HFFc6 (cell line): Measurements from ENCODE around the gene TCEAL1. TPM values are rescaled to one million over a fixed set of nuclear protein-coding genes. Genes with fewer than 3 reads are reported as not detected.
A peak's percentile ranks its signal among the peaks of the same experiment; 100 is the strongest.
"Not testable (repeated sequence)": the region's sequence is repeated elsewhere in the genome, so short reads cannot be mapped to it uniquely, and the experiment has no call there.

ENCODE experiments used
- DNase-seq: peaks from one replicate; pipeline ENCODE4 v3.0.0-alpha.2; 2018
- H3K27ac Mint-ChIP-seq: 2 replicates; pipeline ENCODE4 v1.8.0; 2020; ENCODE audit warnings: mild to moderate bottlenecking, mixed read lengths
- H3K27me3 Mint-ChIP-seq: 2 replicates; pipeline ENCODE4 v1.8.0; 2021; ENCODE audit warnings: mild to moderate bottlenecking, moderate library complexity, mixed read lengths; ENCODE audit not compliant: insufficient read depth
- H3K36me3 Mint-ChIP-seq: 2 replicates; pipeline ENCODE4 v1.8.0; 2021; ENCODE audit warnings: low read depth, mixed read lengths
- H3K4me1 Mint-ChIP-seq: 2 replicates; pipeline ENCODE4 v1.8.0; 2020; ENCODE audit warnings: low read depth, mixed read lengths
- H3K4me3 Mint-ChIP-seq: 2 replicates; pipeline ENCODE4 v1.8.0; 2020; ENCODE audit warnings: mild to moderate bottlenecking, moderate library complexity, mixed read lengths
- H3K9me3 Mint-ChIP-seq: 2 replicates; pipeline ENCODE4 v1.8.0; 2020; ENCODE audit warnings: mild to moderate bottlenecking, mixed read lengths
- total RNA-seq, 6 experiments: library from RNA; stranded (reverse); fragmentation: NEBNext Ultra II Directional; extraction: Animal tissue kit (Norgen Biotek cat#: 25700); gene quantifications; 2 replicates in 1 of 6; 3 replicates in 5 of 6; pipeline ENCODE4 v1.2.3, GENCODE V29; 2021
- TF ChIP-seq, protein P1 (sequence below): fragments of 200-600 bp; sonication (generic); IDR thresholded peaks from 2 replicates; pipeline ENCODE4 v1.5.0; 2021; ENCODE audit warnings: antibody characterized with exemption, mild to moderate bottlenecking

The TCEAL1 gene
- total RNA-seq, 6 experiments from 2014 or later: 33.4 to 36.8 (median 35.9) TPM

DNA sequence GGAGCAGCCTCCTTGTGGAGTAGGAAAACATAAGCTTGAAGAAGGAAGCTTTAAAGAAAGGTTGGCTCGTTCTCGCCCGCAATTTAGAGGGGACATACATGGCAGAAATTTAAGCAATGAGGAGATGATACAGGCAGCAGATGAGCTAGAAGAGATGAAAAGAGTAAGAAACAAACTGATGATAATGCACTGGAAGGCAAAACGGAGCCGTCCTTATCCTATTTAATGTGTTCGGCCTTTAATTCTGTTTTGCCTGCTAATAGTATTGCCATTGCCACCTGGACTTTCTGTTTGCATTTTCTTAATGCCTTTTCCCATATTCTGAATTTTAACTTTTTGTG lies 1.4 kb downstream of the TCEAL1 start:
- Mint-ChIP-seq H3K36me3 (peaks cover 5% of the 10 kb centered on the region; the same call in 1 of the 2 replicates), H3K27ac (peak overlapping the region; percentile 84), H3K4me3 (peak overlapping the region; percentile 92), H3K4me1 (peaks cover 35% of the 10 kb centered on the region), H3K9me3 (no peaks in the 10 kb centered on the region), H3K27me3 (no peaks in the 10 kb centered on the region)
- TF ChIP-seq, protein P1, sequence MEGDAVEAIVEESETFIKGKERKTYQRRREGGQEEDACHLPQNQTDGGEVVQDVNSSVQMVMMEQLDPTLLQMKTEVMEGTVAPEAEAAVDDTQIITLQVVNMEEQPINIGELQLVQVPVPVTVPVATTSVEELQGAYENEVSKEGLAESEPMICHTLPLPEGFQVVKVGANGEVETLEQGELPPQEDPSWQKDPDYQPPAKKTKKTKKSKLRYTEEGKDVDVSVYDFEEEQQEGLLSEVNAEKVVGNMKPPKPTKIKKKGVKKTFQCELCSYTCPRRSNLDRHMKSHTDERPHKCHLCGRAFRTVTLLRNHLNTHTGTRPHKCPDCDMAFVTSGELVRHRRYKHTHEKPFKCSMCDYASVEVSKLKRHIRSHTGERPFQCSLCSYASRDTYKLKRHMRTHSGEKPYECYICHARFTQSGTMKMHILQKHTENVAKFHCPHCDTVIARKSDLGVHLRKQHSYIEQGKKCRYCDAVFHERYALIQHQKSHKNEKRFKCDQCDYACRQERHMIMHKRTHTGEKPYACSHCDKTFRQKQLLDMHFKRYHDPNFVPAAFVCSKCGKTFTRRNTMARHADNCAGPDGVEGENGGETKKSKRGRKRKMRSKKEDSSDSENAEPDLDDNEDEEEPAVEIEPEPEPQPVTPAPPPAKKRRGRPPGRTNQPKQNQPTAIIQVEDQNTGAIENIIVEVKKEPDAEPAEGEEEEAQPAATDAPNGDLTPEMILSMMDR: peak; percentile 34
- DNase-seq: no peak

DNA sequence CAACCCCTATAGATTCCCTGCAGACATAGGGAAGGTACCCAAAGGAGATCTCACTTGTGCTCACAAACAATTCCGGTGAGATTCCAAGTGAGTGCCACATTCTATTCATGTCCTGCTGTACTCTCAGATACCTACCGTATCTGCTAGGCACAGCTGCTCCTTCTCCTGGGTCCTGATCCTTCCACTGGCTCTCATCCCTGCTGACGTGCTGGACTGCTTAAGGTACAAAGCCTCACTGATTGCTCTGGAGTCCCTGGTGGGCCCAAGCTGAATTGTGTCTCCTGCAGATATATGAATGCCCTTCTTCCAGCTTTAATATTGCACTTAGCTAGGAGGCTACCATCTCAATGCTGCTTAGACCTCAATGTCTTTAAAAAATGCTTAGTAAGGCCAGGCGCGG lies 2.4 kb downstream of the TCEAL1 start:
- H3K27ac Mint-ChIP-seq: no peak overlapping the region
- TF ChIP-seq, protein P1: no peak
- H3K4me1 Mint-ChIP-seq: peaks cover 34% of the 10 kb centered on the region
- H3K9me3 Mint-ChIP-seq: no peaks in the 10 kb centered on the region
- H3K36me3 Mint-ChIP-seq: peaks cover 5% of the 10 kb centered on the region; the same call in 1 of the 2 replicates
- H3K27me3 Mint-ChIP-seq: no peaks in the 10 kb centered on the region
- H3K4me3 Mint-ChIP-seq: peak overlapping the region; percentile 46
- no peak for DNase-seq

DNA sequence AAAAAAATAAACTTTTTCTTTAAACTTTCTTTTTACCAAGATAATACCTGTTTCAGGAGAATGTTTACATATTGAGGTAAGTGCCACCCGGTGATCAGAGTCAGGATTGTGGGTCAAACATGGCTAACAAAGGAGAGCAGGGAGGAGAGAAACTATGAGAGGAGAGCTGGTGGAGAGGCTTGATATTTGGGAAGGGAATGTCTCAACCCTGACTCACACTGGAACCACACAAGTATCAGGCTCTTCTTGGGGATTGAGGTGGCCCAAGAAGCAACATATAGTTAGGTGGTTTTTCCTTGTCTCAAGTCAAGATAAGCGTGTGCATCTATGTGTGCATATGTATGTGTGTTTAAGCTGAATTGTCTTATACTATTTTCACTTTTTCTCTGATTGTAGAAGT lies 6.7 kb downstream of the TCEAL1 start:
- Mint-ChIP-seq H3K4me3 (no peak overlapping the region), H3K27ac (no peak overlapping the region), H3K9me3 (no peaks in the 10 kb centered on the region), H3K27me3 (no peaks in the 10 kb centered on the region; the same call in 1 of the 2 replicates), H3K4me1 (peaks cover 29% of the 10 kb centered on the region), H3K36me3 (no peaks in the 10 kb centered on the region)
- TF ChIP-seq, protein P1: no peak
- DNase-seq: no peak

DNA sequence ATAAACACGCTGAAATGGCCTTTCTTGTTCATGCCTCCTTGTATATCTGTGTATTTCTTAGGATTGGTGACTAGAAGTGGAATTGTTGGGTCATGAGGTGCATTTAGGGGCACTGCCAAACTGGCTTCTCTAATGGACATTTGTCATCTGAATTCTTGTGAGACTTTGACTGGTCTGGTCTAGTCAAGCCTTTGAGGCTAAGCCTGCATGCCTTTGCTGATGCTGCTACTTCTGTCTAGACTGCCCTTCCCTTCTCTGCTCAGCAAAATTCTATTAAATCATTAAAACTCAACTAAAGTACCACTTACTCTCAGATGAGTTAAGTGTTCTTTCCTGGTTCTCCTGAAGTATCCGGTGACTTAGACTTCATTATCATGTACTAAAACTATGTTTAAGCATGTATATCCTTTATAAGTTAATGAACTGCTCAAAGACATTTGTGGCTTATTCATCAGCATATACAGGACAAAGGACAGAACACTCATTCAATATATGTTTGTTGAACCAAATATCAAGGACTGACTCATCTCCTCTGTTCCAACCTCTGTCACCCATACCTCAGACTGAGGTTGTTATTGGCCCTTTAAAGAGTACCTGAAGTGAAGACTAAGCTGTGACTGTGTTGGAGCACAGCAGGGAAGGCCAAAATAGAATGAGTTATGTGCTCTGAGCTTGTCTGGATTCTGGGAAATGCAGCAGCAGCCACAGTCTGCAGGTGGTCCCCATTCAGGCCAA lies 9.0 kb downstream of the TCEAL1 start:
- TF ChIP-seq, protein P1: no peak
- H3K4me1 Mint-ChIP-seq: peaks cover 37% of the 10 kb centered on the region
- H3K27ac Mint-ChIP-seq: peak overlapping the region; percentile 54; the same call in 1 of the 2 replicates
- no peaks in the 10 kb centered on the region for H3K9me3 Mint-ChIP-seq
- DNase-seq: peak; percentile 12
- no peaks in the 10 kb centered on the region; the same call in 1 of the 2 replicates for H3K27me3 Mint-ChIP-seq
- no peaks in the 10 kb centered on the region for H3K36me3 Mint-ChIP-seq
- H3K4me3 Mint-ChIP-seq: no peak overlapping the region

DNA sequence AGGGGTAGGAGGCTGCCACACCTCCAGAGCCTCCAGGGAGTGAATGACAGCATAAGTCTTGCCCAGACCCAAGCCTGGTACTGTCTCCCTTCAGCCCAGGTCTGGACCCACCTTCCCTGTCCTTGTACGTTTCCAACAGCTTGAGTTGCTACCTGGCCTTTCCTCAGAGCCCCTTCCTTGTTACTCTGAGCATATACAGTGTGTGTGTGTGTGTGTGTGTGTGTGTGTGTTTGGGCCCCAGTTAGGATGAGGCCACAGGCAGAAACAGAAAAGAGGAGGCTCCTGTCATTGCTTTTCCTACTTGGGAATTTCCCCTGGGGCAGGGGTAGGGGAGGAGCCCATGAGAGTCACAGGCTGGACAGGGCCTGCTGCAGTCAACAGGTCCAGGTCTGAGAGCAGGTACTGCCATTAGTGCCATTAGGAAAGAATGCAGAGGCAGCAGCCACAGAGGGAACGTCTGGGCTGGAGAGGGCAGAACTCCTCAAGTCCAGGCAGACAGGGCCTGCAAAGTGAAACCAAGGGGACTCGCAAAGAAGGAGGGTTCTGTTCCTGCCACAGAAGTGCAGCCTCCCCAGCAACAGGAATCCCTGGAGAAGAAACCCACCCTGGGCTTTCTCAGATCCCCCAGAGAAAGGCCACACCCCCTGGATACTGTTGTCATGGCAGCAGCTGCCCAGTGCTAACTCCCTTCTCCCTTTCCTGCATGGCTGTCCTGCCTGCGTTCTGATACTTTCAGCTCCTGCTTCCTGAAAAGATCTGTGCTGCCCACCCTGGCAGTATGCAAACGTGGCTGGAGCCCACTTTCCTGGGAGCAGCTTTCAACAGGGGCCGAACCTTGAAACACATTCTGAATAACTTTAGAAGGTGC lies 9.9 kb downstream of the TCEAL1 start:
- not testable (repeated sequence) for H3K36me3 Mint-ChIP-seq, H3K4me3 Mint-ChIP-seq, DNase-seq, H3K9me3 Mint-ChIP-seq, H3K27me3 Mint-ChIP-seq
- Mint-ChIP-seq H3K4me1 (peaks cover 37% of the 10 kb centered on the region), H3K27ac (peak overlapping the region; percentile 61)
